HG03354 (cell line): Measurements from ENCODE around the gene GNA14.
"Not testable (repeated sequence)": the region's sequence is repeated elsewhere in the genome, so short reads cannot be mapped to it uniquely, and the experiment has no call there.

Experiments used
- ATAC-seq: cut with Tn5 transposase; IDR thresholded peaks from one replicate; pipeline ENCODE4 v1.9.1; 2021; ENCODE audit warnings: mild to moderate bottlenecking; ENCODE audit not compliant: unreplicated experiment, poor library complexity, severe bottlenecking

Gene GNA14

GRCh38 chr9:77647267-77648233 lies 572 bp downstream of the GNA14 start:
- no peak for ATAC-seq

- no peak for ATAC-seq
These were observed 4.3 kb downstream of the GNA14 start for GRCh38 chr9:77643871-77644270.

DNA sequence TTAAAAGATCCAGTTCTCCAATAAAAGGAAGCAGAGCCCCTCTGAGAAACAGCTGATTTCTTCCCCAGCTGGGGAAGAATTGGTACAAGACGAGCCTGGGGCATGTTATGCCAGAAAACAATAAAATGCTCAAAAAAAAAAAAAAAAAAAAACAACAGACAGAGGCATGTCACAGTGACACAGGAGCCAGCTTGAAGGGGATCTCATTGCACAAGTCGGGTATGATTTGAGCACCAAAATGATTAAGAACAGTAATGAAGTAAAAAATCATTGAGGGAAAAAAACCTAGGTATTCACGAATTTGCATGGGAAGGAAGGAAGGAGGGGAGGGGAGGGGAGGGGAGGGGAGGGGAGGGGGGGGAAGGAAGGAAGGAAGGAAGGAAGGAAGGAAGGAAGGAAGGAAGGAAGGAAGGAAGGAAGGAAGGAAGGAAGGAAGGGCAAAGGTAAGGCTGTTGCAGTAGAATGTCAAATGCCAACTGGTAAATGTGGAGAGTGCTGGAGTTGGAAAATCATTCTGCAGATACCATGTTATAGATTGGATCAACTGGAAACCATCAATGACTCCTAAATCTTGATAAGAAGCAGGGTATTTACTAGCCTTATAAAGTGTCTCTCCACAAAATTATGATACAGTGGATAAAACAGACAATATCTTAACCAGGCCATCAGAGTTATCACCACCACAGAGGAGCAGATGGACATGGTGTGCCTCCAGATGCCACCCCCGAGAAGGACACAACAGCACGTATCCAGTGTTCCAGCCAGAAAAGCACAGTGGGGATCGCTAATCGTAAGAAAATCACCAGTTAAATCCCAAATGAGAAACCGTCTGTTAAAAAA lies 7.2 kb downstream of the GNA14 start:
- no peak for ATAC-seq

DNA sequence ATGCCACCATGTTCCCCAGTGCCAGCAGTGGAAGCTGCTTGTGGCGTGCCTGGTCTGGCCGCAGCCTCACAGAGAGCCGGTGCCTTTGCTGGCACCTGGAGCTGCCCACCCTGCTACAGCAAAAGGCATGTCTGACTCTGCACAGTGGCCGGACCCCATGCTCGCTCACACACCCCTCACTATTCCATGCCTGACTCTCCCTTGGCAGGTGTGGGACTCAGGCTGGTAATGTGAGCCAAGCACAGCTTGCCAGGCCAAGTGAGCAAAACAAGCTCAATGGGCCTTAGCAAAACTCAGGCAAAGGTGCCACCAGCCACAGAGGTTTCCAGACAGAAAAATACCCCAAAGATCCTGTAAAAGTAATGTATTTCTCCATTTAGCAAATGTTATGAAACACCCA lies 15.5 kb downstream of the GNA14 start:
- ATAC-seq = no peak

- not testable (repeated sequence) for ATAC-seq
These were observed 19.3 kb downstream of the GNA14 start for GRCh38 chr9:77628864-77629263.

GRCh38 chr9:77616191-77616590 lies 31.9 kb downstream of the GNA14 start:
- ATAC-seq = no peak

GRCh38 chr9:77614645-77615044 lies 33.5 kb downstream of the GNA14 start:
- ATAC-seq = no peak

GRCh38 chr9:77606526-77606925 lies 41.6 kb downstream of the GNA14 start:
- ATAC-seq = no peak

DNA sequence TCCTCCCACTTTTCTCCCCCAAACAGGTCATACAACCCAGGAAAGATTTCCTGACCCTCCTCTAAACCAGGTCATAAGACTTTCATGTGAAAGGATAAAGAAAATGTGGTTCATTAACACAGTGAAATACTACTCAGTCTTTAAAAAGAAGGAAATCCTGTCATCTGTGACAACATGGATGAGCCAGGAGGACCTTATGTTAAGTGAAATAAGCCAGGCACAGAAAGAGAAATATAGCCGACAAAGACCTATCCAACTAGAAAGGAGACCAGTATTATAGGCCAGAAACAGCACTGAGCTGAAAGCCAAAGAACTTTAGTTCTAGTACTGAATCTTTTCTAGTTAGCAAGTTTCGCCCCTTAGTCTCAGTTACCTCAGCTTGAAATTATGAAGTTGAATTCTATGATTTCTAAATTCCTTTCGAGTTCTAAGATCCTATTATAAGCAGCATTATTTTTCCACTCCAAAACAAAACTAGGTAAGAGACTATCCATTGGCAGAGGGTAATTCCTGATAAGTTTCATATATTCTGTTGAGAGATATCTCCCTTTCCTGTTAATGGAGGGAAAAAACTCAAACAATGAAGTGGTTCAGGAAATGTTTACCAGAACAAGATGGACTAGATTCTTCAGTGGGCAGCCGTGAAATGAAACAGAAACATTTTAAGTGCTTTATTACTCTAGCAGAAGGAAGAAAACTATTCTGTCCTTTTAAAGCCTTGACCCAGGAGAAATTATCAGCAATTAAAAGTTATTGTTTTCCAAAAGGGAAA lies 42.5 kb downstream of the GNA14 start:
- no peak for ATAC-seq

DNA sequence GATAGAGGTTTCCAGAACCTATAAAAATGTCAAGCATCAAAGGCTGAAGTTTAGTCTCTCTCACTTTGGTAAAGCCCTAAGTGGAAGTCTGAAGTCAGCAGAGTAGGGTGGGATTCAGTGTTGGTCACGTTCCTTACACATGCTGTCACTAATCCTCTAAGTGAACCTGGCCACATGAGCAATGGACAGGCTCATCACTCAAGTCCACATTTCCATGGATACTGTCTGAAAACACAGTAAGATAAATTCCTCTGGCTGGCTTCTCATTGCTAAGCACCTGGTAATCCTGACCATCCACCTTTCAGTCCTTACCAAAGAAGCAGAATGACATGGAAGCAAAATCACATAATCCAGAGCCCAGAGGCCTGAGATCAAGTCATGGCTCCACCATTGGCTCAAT lies 43.8 kb downstream of the GNA14 start:
- ATAC-seq = no peak

DNA sequence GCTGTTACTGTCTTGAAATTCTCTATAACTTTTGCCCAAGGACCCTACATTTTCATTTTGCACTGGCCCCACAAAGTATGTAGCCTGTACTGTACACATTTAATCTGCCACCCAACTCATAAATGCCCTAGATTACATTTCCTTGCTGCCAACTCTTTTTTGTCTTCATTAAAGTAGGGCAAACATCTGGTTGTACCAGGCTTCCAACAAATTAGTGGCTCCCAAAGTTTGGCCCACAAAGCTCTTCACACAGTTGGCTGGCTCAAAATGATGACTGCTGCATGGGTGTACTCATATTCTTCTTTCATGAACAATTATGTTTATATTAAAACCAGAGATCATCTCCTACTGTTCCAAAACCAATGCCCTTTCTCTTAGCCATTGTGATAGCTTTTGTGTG lies 45.3 kb downstream of the GNA14 start:
- no peak for ATAC-seq

GRCh38 chr9:77601476-77602099 lies 46.5 kb downstream of the GNA14 start:
- no peak for ATAC-seq

DNA sequence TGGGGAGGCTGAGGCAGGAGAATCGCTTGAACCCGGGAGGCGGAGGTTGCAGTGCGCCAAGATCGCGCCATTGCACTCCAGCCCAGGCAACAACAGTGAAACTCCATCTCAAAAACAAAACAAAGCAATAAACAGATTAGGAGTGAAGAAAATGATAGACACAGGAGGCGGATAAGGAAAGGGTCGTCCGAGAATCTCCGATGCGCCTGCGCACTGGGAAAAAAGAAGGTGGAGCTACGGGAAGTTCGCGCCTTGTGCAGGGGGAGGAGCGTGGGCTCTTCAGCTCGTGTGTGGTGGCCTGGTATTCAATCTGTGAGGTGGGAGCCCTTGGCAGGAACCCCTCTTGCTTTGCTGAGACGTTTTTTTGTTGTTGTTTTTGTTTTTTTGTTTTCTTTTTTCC lies 47.3 kb downstream of the GNA14 start:
- ATAC-seq = no peak

- ATAC-seq = no peak
These were observed 48.6 kb downstream of the GNA14 start for GRCh38 chr9:77599492-77599891.

DNA sequence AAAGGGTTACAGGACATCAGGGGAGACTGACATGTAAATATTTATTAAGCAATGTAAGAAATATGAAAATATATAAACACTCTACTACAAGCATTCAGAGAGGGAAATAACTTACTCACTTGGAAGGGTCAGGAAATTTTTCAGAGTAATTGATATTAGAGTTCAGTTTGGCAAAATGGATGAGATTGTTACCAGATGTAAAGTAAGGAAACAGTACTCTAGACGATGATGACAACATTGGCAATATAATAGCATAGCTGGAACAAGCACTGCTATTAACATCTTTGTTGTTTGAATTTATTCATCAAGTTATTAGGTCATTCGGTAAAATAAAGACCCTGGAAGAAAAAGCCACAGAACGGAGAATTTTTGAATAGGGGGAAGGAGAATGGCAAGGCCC lies 49.1 kb downstream of the GNA14 start:
- ATAC-seq = no peak

- ATAC-seq = no peak
These were observed 49.6 kb downstream of the GNA14 start for GRCh38 chr9:77598524-77598923.

- ATAC-seq = no peak
These were observed 51.1 kb downstream of the GNA14 start for GRCh38 chr9:77597057-77597456.

DNA sequence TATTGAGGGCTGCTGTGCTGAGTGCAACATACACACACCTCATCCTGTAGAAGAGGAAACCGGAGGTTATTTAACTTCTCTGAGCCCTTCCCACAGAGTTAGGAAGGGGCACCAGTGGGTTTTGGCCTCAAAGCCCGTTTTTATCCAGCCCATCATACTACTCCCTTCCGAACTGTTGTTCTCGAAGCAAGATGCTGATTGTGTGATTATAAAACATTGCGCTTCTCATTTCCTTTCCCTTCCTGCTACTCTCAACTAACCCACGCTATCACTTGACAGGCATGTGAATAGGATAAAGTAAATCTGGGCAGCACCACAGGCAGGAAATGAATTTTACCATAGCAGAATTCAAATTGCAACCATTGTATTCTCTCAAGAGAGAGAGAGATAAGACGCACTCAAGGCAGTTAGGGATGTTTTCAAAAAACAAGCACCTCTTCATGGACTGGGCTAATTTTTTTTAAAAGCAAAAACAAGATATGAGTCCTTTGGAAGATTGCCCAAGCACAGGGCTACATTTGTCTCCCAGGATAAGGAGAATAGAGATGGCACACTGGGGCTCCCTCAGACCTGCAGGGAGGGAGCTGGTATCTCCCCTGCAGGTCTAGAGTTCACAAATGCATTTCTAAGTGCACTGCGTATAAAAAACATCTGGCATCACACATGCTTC lies 52.6 kb downstream of the GNA14 start:
- no peak for ATAC-seq

- no peak for ATAC-seq
These were observed 53.2 kb downstream of the GNA14 start for GRCh38 chr9:77594963-77595362.
